AG04449 (cell line): Measurements from ENCODE around the gene IL17REL.

Experiments used
- CTCF ChIA-PET: fragments of 350-600 bp; formaldehyde crosslinking; extraction: SDS; loops from one replicate; lab custom pipeline; 2021; ENCODE audit warnings: antibody characterized with exemption; lab: Yijun Ruan, JAX
- POLR2A ChIA-PET: fragments of 400-600, 350-600 bp; formaldehyde crosslinking; extraction: SDS; loops from one replicate; lab custom pipeline; 2020; ENCODE audit warnings: antibody characterized with exemption, inconsistent platforms; lab: Yijun Ruan, JAX
- DNase-seq: peaks from one replicate; pipeline ENCODE4 v3.0.0-alpha.2; 2010; ENCODE audit warnings: low read depth, low spot score
- H3K4me3 ChIP-seq: 2 replicates; pipeline ENCODE4 v1.5.1; 2011; ENCODE audit warnings: low read depth, mild to moderate bottlenecking, control low read depth, low read length
- TF ChIP-seq, protein P1 (sequence below): IDR thresholded peaks from one replicate; pipeline ENCODE4 v1.5.1; 2011; ENCODE audit warnings: mild to moderate bottlenecking, moderate library complexity, low read length, control low read depth, inconsistent platforms; ENCODE audit not compliant: insufficient read depth; ENCODE audit errors: missing control alignments

The IL17REL gene

DNA sequence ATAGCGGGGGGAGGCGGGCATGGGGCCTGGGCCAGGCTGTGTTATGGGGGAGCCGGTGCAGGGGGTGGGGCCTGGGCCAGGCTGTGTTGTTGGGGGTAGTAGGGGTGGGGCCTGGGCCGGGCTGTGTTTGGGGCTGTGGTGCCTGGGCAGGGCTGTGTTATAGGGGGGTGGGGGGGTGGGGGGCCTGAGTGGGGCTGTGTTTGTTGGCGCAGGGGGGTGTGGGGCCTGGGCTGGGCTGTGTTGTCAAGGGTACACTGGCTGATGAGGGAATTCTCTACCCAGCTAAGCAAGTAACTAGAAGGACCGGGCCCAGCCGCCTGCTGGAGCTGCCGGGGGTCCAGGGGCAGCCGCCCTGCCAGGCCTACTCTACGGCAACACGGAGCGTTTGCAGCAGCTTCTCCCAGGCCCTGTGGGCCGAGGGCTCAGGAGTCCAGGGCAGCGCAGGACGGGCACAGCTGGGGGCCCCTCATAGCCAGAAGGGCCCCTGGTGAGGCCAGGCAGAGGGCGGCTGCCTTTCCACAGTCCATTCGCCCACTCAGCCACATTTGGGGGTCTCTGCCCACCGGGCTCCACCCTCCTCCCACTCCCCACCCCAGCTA lies 62.1 kb downstream of the IL17REL start:
- no peak for DNase-seq
- ChIA-PET CTCF (interaction anchor here (1.8 to 2.1 kb wide), 2 partner anchors 20 to 80 kb away, joined by 8 read pairs; no protein-coding TSS in a partner anchor), POLR2A (no interaction called here)
- TF ChIP-seq, protein P1, sequence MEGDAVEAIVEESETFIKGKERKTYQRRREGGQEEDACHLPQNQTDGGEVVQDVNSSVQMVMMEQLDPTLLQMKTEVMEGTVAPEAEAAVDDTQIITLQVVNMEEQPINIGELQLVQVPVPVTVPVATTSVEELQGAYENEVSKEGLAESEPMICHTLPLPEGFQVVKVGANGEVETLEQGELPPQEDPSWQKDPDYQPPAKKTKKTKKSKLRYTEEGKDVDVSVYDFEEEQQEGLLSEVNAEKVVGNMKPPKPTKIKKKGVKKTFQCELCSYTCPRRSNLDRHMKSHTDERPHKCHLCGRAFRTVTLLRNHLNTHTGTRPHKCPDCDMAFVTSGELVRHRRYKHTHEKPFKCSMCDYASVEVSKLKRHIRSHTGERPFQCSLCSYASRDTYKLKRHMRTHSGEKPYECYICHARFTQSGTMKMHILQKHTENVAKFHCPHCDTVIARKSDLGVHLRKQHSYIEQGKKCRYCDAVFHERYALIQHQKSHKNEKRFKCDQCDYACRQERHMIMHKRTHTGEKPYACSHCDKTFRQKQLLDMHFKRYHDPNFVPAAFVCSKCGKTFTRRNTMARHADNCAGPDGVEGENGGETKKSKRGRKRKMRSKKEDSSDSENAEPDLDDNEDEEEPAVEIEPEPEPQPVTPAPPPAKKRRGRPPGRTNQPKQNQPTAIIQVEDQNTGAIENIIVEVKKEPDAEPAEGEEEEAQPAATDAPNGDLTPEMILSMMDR, result no peak
- no peak overlapping the region for H3K4me3 ChIP-seq

DNA sequence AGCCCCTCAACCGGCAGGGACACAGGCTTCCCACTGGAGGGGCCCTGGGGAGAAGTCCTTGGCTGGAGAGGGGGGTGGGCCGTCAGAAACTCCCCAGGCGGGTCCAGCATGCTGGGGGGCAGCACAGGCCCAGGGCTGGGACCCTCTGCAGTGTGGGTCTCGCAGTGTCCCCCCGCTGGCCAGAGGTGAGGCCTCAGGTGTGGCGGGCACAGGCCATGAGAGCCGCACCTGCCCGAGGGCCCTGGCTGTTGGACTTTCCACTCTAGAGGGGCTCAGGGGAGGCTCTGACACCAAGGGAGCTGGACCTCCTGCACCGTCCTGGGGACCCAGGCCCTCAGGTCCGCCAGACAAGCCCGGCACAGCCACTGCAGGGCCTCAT lies 62.7 kb downstream of the IL17REL start:
- ChIA-PET CTCF (interaction anchor here (1.8 kb wide), 1 partner anchor 80 kb away, joined by 8 read pairs; no protein-coding TSS in a partner anchor), POLR2A (no interaction called here)
- no peak overlapping the region for H3K4me3 ChIP-seq
- DNase-seq, result no peak
- TF ChIP-seq, protein P1, result no peak

DNA sequence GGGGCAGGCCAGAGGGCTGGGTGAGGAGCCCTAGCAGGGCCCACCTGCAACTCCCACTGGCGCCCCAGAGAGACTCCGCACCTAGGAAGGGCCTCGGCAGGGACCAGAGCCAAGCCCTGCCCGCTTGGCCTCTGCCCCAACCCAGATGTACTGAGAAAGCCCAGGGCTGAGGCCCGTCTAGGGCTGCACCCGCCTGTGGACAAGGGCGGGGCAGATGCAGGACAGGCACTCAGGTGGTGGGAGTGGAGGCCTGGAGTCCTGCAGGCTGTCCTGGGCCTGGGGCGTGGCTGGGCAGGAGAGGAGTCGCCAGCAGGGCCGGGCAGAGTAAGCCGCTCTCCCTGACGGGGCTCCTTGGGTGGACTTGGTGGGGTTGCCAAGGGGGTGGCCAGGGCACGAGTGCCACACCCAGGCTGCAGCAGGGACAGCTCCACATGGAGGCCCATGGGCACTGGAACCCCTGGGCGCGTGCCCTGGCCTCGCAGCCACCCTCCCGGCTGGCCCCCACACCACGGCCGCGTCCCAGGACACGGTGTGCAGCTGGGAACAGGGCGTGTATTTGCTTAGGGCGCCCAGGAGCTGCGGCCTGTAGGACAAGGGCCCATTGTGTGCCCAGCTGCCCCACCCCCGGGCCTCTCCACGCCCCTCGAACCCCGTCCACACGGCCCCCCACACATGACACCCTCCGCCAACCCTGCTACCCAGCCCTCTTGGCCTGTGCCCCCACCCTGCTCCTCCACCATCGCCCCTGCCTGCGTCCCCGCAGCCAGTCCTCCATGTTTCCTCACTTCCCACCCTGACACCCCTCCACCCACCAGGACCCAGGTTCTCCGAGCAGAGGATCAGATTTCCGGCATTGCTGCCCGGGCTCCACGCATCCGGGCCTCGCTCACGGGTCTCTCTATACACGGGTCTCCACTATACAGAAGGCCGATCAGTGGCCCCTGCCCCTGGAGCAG lies 63.3 kb downstream of the IL17REL start:
- ChIA-PET POLR2A (no interaction called here), CTCF (no interaction called here)
- no peak overlapping the region for H3K4me3 ChIP-seq
- TF ChIP-seq, protein P1, result no peak
- DNase-seq, result no peak

GRCh38 chr22:49948116-49948957 lies 64.2 kb downstream of the IL17REL start:
- POLR2A ChIA-PET, result no interaction called here
- no peak for DNase-seq
- CTCF ChIA-PET, result no interaction called here
- H3K4me3 ChIP-seq, result no peak overlapping the region
- TF ChIP-seq, protein P1, result no peak

DNA sequence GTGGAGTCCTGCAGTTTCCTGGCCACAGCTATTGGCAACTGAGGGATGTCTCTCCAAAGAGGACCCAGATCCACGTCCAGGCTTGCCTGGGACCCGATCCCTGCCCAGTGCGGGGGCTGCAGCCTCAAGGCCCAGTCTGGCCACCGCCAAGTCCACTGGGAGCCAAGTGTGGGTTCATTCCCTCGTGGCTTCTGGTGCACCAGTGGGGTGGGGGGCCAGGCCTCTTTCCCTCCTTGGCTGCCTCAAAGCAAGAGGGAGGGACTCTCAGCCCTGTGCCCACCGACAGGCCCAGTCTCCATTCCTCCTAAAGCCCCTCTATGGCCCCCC lies 65.3 kb downstream of the IL17REL start:
- TF ChIP-seq, protein P1, result no peak
- H3K4me3 ChIP-seq, result no peak overlapping the region
- CTCF ChIA-PET, result interaction anchor here (0.9 to 1.2 kb wide), 3 partner anchors 17 to 180 kb away, joined by 3 to 4 read pairs (median 3); no protein-coding TSS in a partner anchor
- no peak for DNase-seq
- POLR2A ChIA-PET, result interaction anchor here (1.1 kb wide), 1 partner anchor 15 kb away, joined by 3 read pairs; no protein-coding TSS in a partner anchor
